Osteocyte (in vitro differentiated cells): ENCODE data around the gene PFDN2. TPM values are rescaled to one million over a fixed set of nuclear protein-coding genes. Genes with fewer than 3 reads are reported as not detected.

Experiments used
- DNase-seq: peaks from one replicate; pipeline ENCODE4 v3.0.0; 2021; ENCODE audit warnings: mixed read lengths; ENCODE audit not compliant: unreplicated experiment; ENCODE audit errors: extremely low spot score
- H3K27ac Mint-ChIP-seq: one replicate; pipeline ENCODE4 v1.8.0; 2021; ENCODE audit warnings: mild to moderate bottlenecking, mixed read lengths; ENCODE audit not compliant: unreplicated experiment
- H3K27me3 Mint-ChIP-seq: one replicate; pipeline ENCODE4 v1.8.0; 2021; ENCODE audit warnings: mixed read lengths; ENCODE audit not compliant: unreplicated experiment
- H3K36me3 Mint-ChIP-seq: one replicate; pipeline ENCODE4 v1.8.0; 2021; ENCODE audit warnings: mixed read lengths; ENCODE audit not compliant: unreplicated experiment
- H3K4me1 Mint-ChIP-seq: one replicate; pipeline ENCODE4 v1.8.0; 2021; ENCODE audit warnings: mixed read lengths; ENCODE audit not compliant: unreplicated experiment
- H3K4me3 Mint-ChIP-seq: one replicate; pipeline ENCODE4 v1.8.0; 2021; ENCODE audit warnings: mild to moderate bottlenecking, moderate library complexity, mixed read lengths; ENCODE audit not compliant: unreplicated experiment
- H3K9me3 Mint-ChIP-seq: one replicate; pipeline ENCODE4 v1.8.0; 2021; ENCODE audit warnings: mixed read lengths; ENCODE audit not compliant: unreplicated experiment
- total RNA-seq: library from RNA; stranded (reverse); gene quantifications from 2 replicates; pipeline ENCODE4 v1.2.1, GENCODE V29; 2021
- TF ChIP-seq, protein P1 (sequence below): fragments of 200-600 bp; sonication (generic); IDR thresholded peaks from 2 replicates; pipeline ENCODE4 v1.5.0; 2021; ENCODE audit warnings: antibody characterized with exemption, mild to moderate bottlenecking, moderate library complexity

The PFDN2 gene
- total RNA-seq, 1 donor from 2014 or later: 48.9 TPM

DNA sequence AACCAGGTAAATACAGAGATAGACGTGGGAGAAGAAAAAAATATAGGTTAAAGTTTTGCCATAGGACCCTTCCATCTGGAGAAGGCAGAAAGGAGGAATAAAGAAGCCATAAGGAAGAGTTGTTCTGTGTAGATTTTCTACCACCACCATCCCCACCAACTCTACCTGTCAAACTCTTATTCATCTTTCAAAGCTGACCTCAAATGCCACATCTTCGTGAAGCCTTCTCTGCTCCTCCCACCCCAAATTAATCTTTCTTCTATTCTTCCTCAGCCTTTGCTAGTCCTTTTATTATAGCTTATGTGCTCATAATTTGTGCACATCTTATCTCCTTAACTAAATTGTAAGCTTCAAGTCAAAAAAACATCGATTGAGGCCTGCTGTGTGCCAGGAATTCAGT is 27.2 kb downstream of the PFDN2 start:
- no peaks in the 10 kb centered on the region for H3K9me3 Mint-ChIP-seq
- TF ChIP-seq, protein P1, sequence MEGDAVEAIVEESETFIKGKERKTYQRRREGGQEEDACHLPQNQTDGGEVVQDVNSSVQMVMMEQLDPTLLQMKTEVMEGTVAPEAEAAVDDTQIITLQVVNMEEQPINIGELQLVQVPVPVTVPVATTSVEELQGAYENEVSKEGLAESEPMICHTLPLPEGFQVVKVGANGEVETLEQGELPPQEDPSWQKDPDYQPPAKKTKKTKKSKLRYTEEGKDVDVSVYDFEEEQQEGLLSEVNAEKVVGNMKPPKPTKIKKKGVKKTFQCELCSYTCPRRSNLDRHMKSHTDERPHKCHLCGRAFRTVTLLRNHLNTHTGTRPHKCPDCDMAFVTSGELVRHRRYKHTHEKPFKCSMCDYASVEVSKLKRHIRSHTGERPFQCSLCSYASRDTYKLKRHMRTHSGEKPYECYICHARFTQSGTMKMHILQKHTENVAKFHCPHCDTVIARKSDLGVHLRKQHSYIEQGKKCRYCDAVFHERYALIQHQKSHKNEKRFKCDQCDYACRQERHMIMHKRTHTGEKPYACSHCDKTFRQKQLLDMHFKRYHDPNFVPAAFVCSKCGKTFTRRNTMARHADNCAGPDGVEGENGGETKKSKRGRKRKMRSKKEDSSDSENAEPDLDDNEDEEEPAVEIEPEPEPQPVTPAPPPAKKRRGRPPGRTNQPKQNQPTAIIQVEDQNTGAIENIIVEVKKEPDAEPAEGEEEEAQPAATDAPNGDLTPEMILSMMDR: no peak
- no peak overlapping the region for H3K27ac Mint-ChIP-seq
- H3K36me3 Mint-ChIP-seq: no peaks in the 10 kb centered on the region
- H3K4me1 Mint-ChIP-seq: no peaks in the 10 kb centered on the region
- no peak overlapping the region for H3K4me3 Mint-ChIP-seq
- DNase-seq: no peak
- H3K27me3 Mint-ChIP-seq: peaks cover 14% of the 10 kb centered on the region

DNA sequence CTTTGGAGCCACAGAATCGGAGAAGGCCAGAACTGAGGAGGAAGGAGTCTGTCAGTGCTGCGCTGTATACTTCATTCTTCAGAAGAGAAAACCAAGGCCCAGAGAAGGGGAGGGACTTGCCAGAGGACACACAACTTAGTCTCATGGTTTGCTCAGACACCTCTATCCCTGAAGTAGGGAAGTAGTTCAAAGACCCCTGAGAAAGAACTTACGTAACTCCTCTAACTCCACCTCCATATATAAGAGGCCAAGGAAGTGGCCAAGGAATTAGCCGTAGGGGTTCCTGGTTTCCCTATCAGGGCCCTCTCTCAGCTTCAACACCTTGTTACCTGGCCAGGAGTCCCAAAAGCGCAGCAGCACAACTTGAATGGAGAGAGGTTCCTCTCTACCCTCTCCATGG is 27.9 kb downstream of the PFDN2 start:
- Mint-ChIP-seq H3K4me1 (no peaks in the 10 kb centered on the region), H3K27ac (no peak overlapping the region), H3K9me3 (no peaks in the 10 kb centered on the region), H3K36me3 (no peaks in the 10 kb centered on the region), H3K4me3 (no peak overlapping the region), H3K27me3 (peaks cover 9% of the 10 kb centered on the region)
- DNase-seq: no peak
- TF ChIP-seq, protein P1: no peak

- Mint-ChIP-seq H3K27ac (no peak within 1 kb of the TSS), H3K27me3 (peaks cover 3% of the 10 kb centered on the region), H3K4me3 (no peak within 1 kb of the TSS), H3K9me3 (no peaks in the 10 kb centered on the region), H3K36me3 (no peaks in the 10 kb centered on the region), H3K4me1 (no peaks in the 10 kb centered on the region)
- DNase-seq: no peak
- TF ChIP-seq, protein P1: no peak
Observed at GRCh38 chr1:161089251-161089924, 28.4 kb downstream of the PFDN2 start, which contains the start of gene NECTIN4. TSS of gene NECTIN4 (minus strand) at chr1:161089558. CDS start at chr1:161089296, 262 bp downstream.

- no peak for DNase-seq
- Mint-ChIP-seq H3K36me3 (no peaks in the 10 kb centered on the region), H3K27ac (no peak overlapping the region), H3K4me3 (no peak overlapping the region), H3K27me3 (peaks cover under 1% of the 10 kb centered on the region), H3K4me1 (no peaks in the 10 kb centered on the region), H3K9me3 (no peaks in the 10 kb centered on the region)
- TF ChIP-seq, protein P1: no peak
Observed at GRCh38 chr1:161088587-161089110, 29.2 kb downstream of the PFDN2 start.

GRCh38 chr1:161086457-161086856 is 31.4 kb downstream of the PFDN2 start:
- Mint-ChIP-seq H3K9me3 (no peaks in the 10 kb centered on the region), H3K27me3 (no peaks in the 10 kb centered on the region), H3K27ac (no peak overlapping the region), H3K4me3 (no peak overlapping the region), H3K4me1 (peaks cover 7% of the 10 kb centered on the region), H3K36me3 (no peaks in the 10 kb centered on the region)
- DNase-seq: no peak
- TF ChIP-seq, protein P1: no peak
